GM21381 (cell line): ENCODE measurements around the gene LUC7L.
"Not testable (repeated sequence)": the region's sequence is repeated elsewhere in the genome, so short reads cannot be mapped to it uniquely, and the experiment has no call there.

ENCODE experiments used
- ATAC-seq: cut with Tn5 transposase; IDR thresholded peaks from one replicate; pipeline ENCODE4 v1.9.1; 2021; ENCODE audit warnings: mild to moderate bottlenecking, moderate library complexity; ENCODE audit not compliant: unreplicated experiment

Gene LUC7L

DNA sequence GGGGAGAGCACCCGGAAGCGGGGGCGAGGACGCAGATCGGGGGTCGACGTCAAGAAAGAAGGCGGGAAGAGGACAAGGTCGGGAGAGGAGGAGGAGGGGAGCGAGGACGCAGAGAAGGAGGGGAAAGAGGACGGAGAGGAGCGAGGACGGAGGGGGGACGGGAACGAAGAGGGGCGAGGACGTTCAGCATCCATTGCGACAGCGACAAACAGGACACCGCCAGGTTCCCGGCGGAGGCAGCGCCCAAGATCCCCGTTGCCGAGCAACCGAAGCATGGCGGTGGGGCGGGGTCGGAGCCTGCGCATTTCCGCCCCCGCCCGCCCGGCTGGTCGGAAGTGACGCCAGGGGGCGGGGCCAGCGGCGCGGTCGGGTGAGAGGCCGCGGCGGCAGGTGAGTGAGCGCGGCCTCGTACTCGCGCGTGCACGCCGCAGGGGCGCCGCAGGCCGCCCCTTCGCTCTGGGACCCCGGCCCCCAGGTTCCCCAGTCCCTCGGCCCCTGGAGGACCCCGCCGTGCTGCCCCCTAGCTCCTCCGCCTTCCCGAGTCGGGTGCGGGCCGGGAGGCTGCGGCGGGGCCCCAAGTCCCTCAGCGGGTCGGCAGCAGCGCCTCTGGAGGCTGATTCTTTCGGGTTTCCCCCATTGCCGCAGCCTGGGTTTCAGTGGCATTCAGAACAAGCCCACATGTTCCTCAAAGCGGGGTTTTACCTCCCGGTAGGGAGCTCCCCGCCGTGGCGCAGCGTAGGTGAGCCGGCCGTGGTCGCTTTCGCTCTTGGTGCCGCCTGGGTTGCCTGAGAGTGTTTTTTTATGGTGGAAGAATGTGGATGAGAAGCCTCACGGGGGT, 5.4 kb upstream of the LUC7L start, which contains the start of gene FAM234A:
TSS of gene FAM234A (plus strand) at position 354 of the 838 bp plus-strand sequence. CDS start 19,593 bp downstream, outside the sequence.
- peak; percentile 89 for ATAC-seq

DNA sequence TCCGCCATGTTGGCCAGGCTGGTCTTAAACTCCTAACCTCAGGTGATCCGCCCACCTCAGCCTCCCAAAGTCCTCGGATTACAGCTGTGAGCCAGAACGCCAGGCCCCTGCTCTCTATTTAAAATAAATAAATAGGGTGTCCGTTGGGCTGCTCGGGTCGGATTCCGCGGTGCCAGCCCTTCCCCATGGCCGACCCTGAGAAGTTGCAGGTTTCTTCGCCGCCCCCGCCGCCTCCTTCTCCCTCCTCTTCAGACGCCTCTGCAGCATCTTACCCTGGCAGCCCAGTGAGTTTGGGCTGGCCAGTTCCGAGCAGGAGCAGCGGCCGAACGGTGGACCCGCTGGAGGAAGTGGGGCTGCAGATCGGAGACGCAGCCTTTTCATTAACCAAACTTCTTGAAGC, 1.7 kb upstream of the LUC7L start:
- no peak for ATAC-seq

DNA sequence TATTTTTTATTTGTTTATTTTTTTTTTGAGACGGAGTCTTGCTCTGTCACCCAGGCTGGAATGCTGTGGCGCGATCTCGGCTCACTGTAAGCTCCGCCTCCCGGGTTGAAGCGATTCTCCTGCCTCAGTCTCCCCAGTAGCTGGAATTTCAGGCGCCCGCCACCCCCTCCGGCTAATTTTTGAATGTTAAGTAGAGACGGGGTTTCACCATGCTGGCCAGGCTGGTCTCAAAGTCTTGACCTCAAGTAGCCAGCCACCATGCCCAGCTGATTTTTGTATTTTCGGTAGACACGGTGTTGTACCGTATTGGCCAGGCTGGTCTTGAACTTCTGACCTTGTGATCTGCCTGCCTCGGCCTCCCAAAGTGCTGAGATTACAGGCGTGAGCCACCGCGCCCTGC, 1.1 kb upstream of the LUC7L start:
- ATAC-seq: not testable (repeated sequence)

DNA sequence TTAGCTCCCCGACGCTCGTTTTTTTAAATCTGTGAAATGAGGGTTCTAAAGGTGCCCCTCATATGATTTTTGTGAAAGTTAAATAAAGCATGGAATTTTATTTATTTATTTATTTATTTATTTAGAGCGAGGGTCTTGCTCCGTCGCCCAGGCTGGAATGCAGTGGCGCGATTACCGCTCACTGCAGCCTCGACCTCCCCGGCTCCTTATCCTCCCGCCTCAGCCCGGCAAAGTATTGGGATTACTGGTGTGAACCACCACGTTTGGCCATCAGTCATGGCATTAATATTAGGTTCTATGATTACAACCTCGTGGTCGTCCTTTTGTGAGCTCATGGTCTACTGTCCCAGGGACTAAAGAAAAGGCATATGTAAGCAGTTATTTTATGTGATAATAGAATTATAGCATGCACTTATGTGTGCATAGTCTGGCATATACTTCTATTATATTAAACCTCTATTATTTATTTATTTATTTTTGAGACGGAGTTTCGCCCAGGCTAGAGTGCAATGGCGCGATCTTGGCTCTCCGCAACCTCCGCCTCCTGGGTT, 557 bp upstream of the LUC7L start:
- ATAC-seq: no peak

DNA sequence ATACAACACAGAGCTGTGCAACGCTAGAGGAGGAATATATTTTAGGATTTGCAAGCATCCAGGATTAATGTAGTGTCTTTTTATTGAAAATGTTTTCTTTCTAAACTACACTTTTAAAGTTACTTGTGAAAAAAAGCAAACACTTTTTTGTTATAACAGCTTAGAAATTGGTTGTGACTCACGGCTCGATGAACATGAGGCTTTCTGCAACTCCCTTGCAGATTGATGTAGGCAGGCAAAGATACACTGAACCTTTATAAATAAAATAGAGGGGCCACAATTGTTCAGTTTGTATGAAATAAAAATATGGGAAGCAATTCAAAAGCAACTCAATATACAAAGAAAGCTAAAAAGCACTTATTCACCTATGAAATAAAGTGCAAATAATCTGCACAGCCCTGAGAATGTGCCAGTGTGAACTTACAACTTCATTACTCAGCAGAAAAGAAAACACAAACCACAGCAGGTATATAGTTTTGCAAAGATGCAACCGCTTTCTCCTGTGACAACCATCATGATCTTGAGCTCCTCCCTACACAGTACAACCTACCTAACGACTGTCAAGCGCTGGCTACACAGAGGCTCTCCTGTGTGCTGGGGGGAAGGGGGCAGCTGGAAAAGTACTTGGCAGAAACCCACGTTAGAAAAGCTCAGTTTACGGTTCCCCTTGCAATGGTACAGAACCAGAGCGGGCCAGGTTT, 948 bp downstream of the LUC7L start:
- ATAC-seq: no peak

DNA sequence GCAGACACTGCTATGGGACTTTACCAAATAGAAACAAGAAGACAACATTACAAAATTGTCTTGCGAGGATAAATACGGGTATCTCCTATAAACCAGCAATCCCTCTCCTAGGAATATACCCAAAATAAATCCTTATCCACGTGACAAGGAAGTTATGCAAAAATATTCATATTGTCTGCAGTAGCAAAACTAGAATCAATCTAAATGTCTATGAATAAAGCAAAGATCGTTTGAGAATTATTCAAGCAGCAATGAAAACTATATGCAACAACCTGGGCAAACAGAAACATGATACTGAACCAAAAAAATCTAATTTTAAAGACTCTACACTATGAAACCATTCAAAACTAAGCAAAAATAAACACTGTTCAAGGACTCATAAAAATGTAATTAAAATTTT, 9.2 kb downstream of the LUC7L start:
- no peak for ATAC-seq

DNA sequence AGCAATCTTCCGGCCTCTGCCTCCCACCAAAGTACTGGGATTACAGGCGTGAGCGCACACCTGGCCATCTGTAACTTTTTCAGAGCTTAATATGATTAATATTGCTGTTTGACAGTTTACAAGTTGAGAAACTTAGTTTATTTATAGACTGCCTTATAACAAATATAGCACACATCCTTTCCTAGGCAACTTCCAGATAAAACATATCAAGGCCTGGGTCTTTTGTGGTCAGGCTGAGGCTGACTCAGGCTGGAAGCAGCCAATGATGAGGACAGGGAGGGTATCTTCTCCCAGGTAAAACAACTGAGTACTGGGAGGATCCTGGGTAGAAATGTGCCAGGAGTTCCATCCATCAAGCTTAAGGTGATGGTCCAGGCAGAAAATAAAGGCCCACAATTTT, 16.2 kb downstream of the LUC7L start:
- ATAC-seq: no peak

DNA sequence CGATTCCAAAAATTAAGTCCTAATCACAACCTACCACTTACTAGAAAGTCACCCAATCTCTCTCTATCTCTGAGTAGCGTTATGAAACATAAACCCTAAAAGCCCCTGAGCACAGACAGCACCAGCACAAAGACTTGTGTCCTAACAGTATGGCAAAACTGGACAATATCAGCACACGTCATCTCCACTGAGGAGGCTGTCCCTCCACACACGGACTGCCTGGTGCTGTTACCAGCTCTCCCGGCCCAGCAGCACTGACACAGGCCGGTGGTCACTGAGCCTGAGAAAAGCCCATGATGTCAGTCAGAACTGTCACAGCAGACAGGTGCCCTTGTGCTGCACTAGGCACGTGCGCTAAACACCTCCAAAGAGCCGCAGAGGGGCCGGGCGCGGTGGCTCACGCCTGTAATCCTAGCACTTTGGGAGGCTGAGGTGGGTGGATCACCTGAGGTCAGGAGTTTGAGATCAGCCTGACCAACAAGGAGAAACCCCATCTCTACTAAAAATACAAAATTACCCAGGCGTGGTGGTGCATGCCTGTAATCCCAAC, 17.5 kb downstream of the LUC7L start:
- not testable (repeated sequence) for ATAC-seq

DNA sequence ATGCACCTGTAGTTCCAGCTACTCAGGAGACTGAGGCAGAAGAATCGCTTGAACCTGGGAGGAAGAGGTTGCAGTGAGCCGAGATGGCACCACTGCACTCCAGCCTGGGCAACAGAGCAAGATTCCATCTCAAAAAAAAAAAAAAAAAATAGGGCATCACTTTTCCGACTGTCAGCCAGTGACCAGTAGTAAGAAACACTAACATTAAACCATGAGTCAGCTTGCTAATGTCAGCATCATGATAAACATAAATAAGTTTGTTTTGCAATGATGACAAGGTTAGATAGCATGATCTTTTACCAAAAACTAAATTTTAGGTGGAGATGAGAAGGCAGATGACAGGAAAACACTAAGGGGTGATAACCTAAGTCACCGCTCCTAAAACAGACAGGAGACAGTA, 19.9 kb downstream of the LUC7L start:
- ATAC-seq: not testable (repeated sequence)

DNA sequence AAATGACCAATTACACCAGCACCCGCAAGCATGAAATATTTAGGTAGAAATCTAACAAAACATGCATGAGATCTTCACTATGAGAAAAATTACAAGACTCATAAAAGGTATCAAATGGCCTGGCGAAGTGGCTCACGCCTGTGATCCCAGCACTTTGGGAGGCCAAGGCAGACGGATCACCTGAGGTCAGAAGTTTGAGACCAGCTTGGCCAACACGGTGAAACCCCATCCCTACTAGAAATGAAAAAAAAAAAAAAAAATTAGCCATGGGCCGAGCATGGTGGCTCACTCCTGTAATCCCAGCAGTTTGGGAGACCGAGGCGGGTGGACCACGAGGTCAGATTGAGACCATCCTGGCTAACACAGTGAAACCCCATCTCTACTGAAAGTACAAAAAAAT, 25.2 kb downstream of the LUC7L start:
- not testable (repeated sequence) for ATAC-seq

DNA sequence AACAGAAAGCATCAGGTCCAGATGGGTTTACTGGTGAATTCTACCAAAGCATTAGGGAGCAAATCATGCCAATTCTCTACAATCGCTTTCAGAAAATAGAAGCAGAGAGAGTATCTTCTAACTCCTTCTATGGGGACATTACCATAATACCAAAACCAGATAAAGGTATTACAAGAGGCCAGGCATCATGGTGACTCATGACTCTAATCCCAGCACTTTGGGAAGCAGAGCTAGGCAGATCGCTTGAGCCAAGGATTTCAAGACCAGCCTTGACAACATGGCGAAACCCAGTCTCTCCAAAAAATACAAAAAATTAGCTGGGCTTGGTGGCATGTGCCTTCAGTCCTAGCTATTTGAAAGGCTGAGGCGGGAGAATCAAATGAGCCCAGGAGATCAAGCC, 26.0 kb downstream of the LUC7L start:
- ATAC-seq: no peak

DNA sequence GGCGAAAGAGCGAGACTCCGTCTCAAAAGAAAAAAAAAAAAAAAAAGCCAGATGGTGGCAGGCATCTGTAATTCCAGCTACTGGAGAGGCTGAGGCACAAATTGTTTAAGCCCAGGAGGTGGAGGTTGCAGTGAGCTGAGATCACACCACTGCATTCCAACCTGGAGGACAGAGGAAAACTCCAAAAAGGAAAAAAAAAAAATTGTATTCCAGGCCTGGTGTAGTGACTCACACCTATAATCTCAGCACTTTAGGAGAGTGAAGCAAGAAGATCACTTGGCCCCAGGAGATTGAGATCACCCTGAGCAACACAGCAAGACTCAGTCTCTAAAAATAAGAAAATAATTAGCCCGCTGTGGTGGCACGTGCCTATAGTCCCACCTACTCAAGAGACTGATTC, 28.9 kb downstream of the LUC7L start:
- no peak for ATAC-seq

DNA sequence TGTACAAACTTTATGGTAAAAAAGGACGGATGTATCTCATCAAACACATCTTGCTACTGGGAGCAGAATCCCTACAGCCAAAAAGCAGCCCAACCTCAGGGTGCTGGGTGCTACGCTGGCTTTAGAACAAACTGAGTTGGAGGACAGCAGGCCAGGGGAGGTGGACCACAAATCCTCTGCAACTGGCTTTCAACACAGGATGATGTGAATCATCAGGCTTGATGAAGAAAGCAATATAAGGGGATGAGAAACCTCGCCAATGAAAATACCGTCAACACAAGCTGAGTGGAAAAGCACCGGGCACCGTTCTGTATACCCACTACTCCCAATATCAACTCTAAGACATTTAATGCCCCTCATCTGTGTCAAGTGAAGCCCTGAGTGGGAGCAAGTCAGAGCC, 34.7 kb downstream of the LUC7L start:
- ATAC-seq: no peak

DNA sequence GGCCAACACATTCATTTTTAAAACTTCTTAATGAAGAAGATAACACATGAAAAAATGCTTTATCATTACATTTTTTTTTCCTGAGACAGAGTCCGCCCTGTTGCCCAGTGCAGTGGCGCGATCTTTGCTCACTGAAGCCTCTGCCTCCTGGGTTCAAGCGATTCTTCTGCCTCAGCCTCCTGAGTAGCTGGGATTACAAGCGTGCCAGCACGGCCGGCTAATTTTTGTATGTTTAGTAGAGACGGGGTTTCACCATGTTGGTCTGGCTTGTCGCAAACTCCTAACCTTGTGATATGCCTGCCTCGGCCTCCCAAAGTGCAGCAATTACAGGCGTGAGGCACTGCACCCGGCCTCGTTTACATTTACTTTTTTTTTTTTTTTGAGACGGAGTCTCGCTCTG, 35.8 kb downstream of the LUC7L start:
- ATAC-seq: no peak

DNA sequence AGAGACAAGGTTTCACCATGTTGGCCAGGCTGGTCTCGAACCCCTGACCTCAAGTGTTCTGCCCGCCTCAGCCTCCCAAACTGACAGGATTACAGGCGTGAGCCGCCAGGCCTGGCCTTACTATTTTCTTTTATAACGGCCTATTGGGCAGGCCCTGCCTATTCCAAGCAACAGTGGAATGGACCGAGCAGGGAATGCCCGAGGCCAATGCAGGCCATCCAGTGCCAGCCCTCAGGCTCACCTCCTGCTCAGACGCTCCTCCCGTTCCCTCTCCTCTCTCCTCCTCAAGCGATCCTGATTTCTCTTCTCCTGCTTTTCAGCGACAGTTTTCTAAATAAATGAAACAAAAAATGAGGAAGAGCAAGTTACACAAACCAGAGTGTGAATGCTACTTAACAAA, 36.6 kb downstream of the LUC7L start:
- no peak for ATAC-seq

DNA sequence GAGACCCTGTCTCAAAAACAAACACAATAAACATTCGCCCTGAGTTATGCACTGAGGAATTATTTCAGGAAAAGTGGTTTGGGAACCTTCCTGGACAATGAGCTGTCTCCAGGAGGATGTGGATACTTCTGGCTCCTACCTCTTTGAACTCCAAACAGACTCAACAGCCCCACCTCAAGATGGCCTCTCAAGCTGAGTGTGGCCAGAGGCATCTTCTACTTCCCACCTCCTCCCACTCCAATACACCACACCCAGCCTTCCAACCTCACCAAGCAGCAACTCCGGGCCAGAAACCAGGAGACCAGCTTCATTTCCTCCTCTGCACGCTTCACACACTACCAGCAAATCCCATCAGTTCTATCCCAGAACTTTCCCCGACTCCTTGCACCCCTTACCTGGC, 37.4 kb downstream of the LUC7L start:
- ATAC-seq: no peak

DNA sequence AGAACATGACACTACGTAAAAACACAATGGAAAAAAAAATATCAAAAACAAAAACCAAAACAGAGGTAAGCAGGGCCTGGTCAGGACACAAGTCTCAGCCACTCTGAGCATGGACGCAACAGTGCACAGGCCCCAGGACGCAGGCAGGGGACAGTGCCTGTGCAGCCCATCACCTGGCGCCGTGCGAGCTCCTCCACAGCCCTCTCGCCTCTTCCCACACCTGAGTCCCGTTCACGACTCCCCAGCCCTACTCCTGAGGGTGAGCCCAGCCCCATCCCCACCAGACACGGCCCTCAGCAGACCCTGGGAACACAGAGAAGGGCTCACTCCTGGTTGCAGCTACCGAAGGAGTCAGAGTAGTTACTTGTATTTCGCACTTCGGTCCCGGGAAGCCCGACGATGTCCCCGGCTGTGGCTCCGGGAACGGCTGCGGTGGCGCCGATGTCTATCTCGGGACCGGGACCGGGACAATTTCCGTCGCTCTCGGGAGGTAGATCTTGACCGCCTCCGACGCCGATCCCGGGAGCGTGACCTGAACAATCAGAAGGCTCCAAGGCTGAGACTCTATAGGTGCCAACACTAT, 39.6 kb downstream of the LUC7L start:
- ATAC-seq: no peak

DNA sequence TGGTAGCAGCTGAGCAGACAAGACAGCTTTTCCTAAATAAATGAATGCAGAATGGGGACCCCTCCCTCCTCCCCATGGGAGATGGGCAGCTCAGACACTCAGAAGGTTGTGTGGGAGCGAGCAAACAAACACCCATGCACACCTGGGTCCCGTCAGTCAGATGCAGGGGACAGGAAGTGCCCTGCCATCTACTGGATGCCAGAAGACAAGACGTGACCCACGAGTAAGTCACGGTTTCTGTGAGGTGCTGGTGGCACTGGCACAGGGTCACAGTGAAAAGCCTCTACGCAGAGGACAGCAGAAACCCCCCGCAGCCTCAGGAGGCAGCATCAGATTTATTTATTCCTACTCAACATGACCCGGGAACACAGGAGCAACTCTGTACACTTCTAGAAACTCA, 40.6 kb downstream of the LUC7L start:
- ATAC-seq: no peak

DNA sequence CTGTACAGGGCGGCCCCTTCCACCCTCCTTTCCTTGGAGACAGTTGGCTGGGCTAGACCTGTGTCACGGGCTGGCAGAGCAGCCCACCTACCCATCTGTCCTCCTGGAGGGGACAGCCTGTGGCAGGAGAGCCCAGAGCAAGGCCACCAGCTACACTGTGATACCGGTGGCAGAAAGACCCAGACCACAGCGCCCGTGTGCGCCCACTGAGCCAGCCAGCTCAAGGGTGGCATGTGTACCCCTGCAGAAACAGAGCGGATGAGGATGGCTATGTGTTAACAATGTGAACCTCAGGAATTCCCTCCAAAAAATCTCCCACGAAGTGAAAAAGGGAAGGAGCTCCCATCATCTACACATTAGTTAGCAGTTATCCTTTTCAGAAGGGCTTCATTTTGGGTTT, 41.9 kb downstream of the LUC7L start:
- ATAC-seq: no peak

DNA sequence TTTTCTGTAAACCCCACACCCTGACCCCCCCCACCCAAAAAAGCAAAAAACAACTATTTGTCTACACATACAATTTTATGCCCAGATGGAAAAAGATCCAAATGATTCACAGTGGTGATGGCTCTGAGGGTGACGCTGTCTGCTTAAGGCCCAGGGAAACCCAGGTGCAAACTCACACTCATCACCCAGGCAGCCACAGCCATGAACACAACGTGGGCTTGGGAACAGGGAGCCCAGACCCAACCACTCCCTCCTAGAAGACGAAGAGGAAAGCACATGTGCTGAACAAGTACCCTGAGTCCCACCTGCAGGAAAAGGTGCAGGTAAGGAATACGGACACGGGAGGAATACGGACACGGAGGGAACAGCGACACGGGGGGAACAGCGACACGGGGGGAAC, 43.6 kb downstream of the LUC7L start:
- ATAC-seq: no peak

DNA sequence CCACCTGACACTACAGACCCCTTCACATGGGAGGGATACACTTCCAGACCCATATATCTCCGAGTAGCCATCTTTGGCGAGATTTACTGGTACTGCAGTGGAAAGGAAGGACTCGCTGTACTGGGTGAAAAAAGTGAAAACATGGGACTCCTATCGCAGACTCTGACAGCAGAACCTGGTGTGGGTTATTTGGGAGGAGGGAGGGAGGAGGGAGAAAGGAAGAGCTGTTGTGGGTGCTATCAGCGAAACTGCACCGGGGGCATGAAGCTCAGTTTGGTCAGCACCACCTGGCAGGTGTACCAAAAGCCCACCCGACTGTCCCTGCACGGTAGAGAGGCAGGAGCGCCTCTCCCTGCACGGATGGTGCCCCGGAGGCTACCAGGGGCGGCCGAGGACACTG, 44.0 kb downstream of the LUC7L start:
- no peak for ATAC-seq
